Skeletal muscle satellite cell (primary cell): ENCODE measurements around the gene LIPF. TPM values are rescaled to one million over a fixed set of nuclear protein-coding genes. Genes with fewer than 3 reads are reported as not detected.
A peak's percentile ranks its signal among the peaks of the same experiment; 100 is the strongest.

ENCODE experiments used
- H3K27me3 ChIP-seq: 2 replicates; pipeline ENCODE4 v1.7.0; 2013; ENCODE audit warnings: low read length; ENCODE audit not compliant: control insufficient read depth, insufficient read depth
- H3K36me3 ChIP-seq: 2 replicates; pipeline ENCODE4 v1.7.0; 2013; ENCODE audit warnings: mild to moderate bottlenecking, control low read depth, low read length; ENCODE audit not compliant: insufficient read depth
- H3K4me1 ChIP-seq: 2 replicates; pipeline ENCODE4 v1.7.0; 2013; ENCODE audit warnings: low read length; ENCODE audit not compliant: control insufficient read depth, insufficient read depth
- H3K4me2 ChIP-seq: 2 replicates; pipeline ENCODE4 v1.7.0; 2013; ENCODE audit warnings: mild to moderate bottlenecking, low read length
- H3K4me3 ChIP-seq: 2 replicates; pipeline ENCODE4 v1.7.0; 2013; ENCODE audit warnings: low read length
- H3K9ac ChIP-seq: 2 replicates; pipeline ENCODE4 v1.7.0; 2013; ENCODE audit warnings: mild to moderate bottlenecking, low read depth, low read length, moderate library complexity
- H3K9me3 ChIP-seq: replicated peaks from 2 replicates; pipeline ENCODE4 v1.7.0; 2013; ENCODE audit warnings: mild to moderate bottlenecking, control low read depth, low read length
- total RNA-seq: library from RNA; depleted of rRNA; stranded (reverse); fragments of >200 nt; gene quantifications from 2 replicates; pipeline ENCODE4 v1.2.3, GENCODE V29; 2012; rRNA removed

Gene LIPF
- total RNA-seq = not detected in 2 replicates

GRCh38 chr10:88664142-88664541, at the start of gene LIPF:
Gene LIPF (plus strand): TSS chr10:88664442. CDS start chr10:88667298, 2,856 bp downstream.
- Histone ChIP-seq H3K4me3 (no peak within 1 kb of the TSS), H3K4me2 (no peak within 1 kb of the TSS), H3K4me1 (peaks cover 21% of the 10 kb centered on the region), H3K9me3 (no peaks in the 10 kb centered on the region), H3K27me3 (no peaks in the 10 kb centered on the region), H3K9ac (no peak within 1 kb of the TSS), H3K36me3 (no peaks in the 10 kb centered on the region)

GRCh38 chr10:88616250-88616977, 47.8 kb upstream of the LIPF start:
- Histone ChIP-seq H3K27me3 (no peaks in the 10 kb centered on the region), H3K36me3 (no peaks in the 10 kb centered on the region), H3K4me2 (no peak overlapping the region), H3K4me3 (no peak overlapping the region), H3K9me3 (no peaks in the 10 kb centered on the region), H3K4me1 (no peaks in the 10 kb centered on the region), H3K9ac (no peak overlapping the region)

DNA sequence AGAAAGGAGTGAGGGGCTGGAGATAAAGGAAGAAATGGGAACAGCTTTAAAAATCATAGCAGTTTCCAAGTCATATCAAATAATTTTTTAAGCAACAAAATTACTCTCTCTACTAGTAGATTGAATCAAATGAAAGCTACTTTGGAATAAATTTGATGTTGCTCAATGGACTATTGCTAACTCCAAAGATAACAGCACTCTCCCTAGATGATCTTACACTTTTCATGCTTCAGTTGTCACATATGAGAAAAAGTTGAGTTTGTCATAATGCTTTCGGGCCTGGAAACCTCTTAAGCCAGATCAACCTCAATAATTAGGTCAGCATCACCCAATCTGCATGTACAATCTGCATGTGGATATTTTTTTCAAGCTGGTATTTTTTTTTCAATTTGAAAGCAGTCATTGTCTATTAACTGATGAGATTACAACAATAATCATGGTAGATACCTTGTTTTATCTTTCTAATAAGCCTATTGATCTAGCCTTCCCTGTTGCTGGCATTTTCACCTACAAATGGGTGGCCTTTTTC, 46.4 kb upstream of the LIPF start:
- Histone ChIP-seq H3K4me3 (no peak overlapping the region), H3K4me2 (no peak overlapping the region), H3K36me3 (no peaks in the 10 kb centered on the region), H3K9me3 (no peaks in the 10 kb centered on the region), H3K4me1 (no peaks in the 10 kb centered on the region), H3K9ac (no peak overlapping the region), H3K27me3 (no peaks in the 10 kb centered on the region)

GRCh38 chr10:88618496-88618895, 45.7 kb upstream of the LIPF start:
- Histone ChIP-seq H3K9ac (no peak overlapping the region), H3K4me2 (no peak overlapping the region), H3K4me1 (no peaks in the 10 kb centered on the region), H3K27me3 (no peaks in the 10 kb centered on the region), H3K4me3 (no peak overlapping the region), H3K36me3 (no peaks in the 10 kb centered on the region), H3K9me3 (no peaks in the 10 kb centered on the region)

DNA sequence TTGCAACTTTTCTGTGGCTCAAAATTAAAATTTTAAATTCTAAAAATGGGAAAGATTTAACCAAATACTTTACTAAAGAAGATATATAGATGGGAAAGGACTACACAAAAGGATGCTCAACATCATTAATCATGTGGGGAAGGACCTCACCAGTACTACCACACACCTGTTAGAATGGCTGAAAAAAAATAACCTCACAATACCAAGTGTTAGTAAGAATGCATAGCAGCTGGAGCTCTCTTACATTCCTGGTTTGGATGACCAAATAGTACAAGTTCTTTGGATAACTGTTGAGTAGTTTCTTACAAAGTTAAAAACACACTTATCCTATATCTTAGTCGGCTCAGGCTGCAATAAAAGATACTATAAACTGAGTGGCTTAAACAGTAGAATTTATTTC, 43.8 kb upstream of the LIPF start:
- H3K4me2 ChIP-seq = no peak overlapping the region
- H3K4me3 ChIP-seq = no peak overlapping the region
- H3K4me1 ChIP-seq = no peaks in the 10 kb centered on the region
- no peaks in the 10 kb centered on the region for H3K9me3 ChIP-seq
- H3K9ac ChIP-seq = no peak overlapping the region
- no peaks in the 10 kb centered on the region for H3K27me3 ChIP-seq
- H3K36me3 ChIP-seq = no peaks in the 10 kb centered on the region

DNA sequence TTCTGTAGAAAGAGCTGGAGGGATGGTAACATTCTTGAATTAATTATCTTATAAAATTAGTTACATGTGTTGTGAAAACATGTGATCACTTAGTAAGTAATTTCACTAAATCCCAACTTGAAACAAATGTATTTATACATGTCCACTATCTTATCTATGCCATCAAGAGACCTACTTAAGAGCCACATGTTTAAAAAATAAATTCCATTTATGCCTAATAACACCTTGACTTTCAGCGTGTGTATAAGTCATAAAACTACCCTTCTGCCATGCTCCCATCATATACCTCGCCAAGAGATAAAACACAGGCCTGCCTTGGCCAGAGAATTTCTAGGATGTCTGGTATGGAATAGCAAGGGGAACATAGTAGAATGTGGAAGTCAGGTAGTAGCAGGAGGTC, 40.4 kb upstream of the LIPF start:
- H3K9me3 ChIP-seq = no peaks in the 10 kb centered on the region
- H3K27me3 ChIP-seq = no peaks in the 10 kb centered on the region
- no peak overlapping the region for H3K4me2 ChIP-seq
- no peak overlapping the region for H3K4me3 ChIP-seq
- H3K9ac ChIP-seq = no peak overlapping the region
- no peaks in the 10 kb centered on the region for H3K36me3 ChIP-seq
- H3K4me1 ChIP-seq = no peaks in the 10 kb centered on the region

- H3K9ac ChIP-seq = no peak overlapping the region
- no peaks in the 10 kb centered on the region for H3K9me3 ChIP-seq
- no peaks in the 10 kb centered on the region for H3K27me3 ChIP-seq
- H3K4me3 ChIP-seq = no peak overlapping the region
- H3K4me1 ChIP-seq = no peaks in the 10 kb centered on the region
- H3K36me3 ChIP-seq = no peaks in the 10 kb centered on the region
- no peak overlapping the region for H3K4me2 ChIP-seq
Measured at GRCh38 chr10:88624840-88625239, 39.4 kb upstream of the LIPF start.

DNA sequence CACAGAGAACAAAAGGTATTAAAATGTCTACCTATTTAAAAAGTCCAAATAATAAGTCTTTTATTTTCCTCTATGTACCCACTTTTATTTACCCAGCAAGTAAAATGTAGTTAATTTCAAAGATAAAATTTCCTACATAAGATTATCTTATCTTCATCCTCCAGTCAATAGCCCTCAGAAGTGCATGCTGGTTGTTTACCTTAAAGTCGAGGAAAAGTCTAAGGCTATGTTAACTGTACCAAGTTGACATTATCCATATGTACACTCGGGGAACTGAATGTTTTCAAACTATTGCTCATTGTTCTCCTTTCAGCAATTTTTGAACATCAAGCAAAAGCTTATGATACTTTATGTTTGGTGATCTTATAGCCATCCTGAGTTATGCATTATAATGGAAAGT, 24.1 kb upstream of the LIPF start:
- H3K4me1 ChIP-seq = peaks cover 17% of the 10 kb centered on the region
- no peaks in the 10 kb centered on the region for H3K36me3 ChIP-seq
- no peaks in the 10 kb centered on the region for H3K9me3 ChIP-seq
- no peaks in the 10 kb centered on the region for H3K27me3 ChIP-seq
- H3K4me3 ChIP-seq = no peak overlapping the region
- H3K9ac ChIP-seq = no peak overlapping the region
- no peak overlapping the region for H3K4me2 ChIP-seq

GRCh38 chr10:88642209-88642608, 22.0 kb upstream of the LIPF start:
- Histone ChIP-seq H3K27me3 (no peaks in the 10 kb centered on the region), H3K9me3 (no peaks in the 10 kb centered on the region), H3K36me3 (no peaks in the 10 kb centered on the region), H3K4me1 (peaks cover 17% of the 10 kb centered on the region), H3K9ac (no peak overlapping the region), H3K4me3 (no peak overlapping the region), H3K4me2 (no peak overlapping the region)

DNA sequence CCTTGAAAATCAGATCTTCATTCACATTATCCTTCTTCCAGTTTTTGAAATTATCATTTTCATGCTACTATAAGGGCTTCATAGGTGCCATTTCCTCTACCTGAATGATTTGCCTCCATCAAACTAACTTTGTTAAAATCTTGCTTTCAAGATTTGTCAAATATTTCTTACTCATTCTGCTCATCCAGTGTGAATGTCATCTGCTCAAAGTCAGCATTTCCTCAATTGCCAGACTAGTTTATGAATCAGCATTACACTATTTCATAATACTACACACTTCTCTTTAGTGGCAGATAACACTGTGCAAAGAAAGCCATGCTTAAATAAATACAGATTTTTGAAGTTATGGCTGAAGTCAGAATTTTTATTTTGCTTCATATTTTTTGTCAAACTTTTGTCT, 21.3 kb upstream of the LIPF start:
- H3K4me2 ChIP-seq = no peak overlapping the region
- no peaks in the 10 kb centered on the region for H3K27me3 ChIP-seq
- H3K4me1 ChIP-seq = peaks cover 17% of the 10 kb centered on the region
- H3K36me3 ChIP-seq = no peaks in the 10 kb centered on the region
- no peak overlapping the region for H3K9ac ChIP-seq
- H3K9me3 ChIP-seq = no peaks in the 10 kb centered on the region
- H3K4me3 ChIP-seq = no peak overlapping the region

DNA sequence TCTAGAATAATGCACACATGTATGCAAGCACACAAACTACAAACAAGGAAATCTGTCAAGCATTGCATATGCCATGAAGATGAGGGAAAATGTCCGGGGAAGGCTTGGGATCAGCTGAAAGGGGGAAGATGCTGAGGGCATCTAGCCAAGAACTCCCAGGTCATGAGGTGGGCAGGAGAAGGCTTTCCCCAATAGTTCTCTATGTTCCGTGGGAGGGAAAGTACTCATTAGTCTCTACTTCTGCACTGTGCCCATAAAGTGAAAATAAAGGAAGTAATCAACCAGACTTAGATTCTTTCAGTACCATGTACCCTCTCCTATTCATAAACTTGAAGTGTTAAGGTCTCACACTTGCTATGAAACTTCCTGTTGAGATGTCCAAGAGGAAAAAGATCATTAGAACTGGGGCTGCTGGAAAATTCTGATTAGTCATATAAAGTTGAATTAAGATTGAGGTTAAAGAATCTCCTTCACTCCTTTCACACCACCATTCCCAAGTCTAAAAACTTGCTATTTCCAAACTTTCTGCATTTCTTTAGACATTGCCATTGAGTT, 17.1 kb upstream of the LIPF start:
- Histone ChIP-seq H3K4me1 (peaks cover 32% of the 10 kb centered on the region), H3K9me3 (no peaks in the 10 kb centered on the region), H3K36me3 (no peaks in the 10 kb centered on the region), H3K9ac (no peak overlapping the region), H3K27me3 (no peaks in the 10 kb centered on the region), H3K4me3 (no peak overlapping the region), H3K4me2 (no peak overlapping the region)

GRCh38 chr10:88651101-88651551, 13.1 kb upstream of the LIPF start:
- H3K36me3 ChIP-seq = no peaks in the 10 kb centered on the region
- peak overlapping the region; percentile 49 for H3K4me2 ChIP-seq
- H3K9ac ChIP-seq = peak overlapping the region; percentile 26
- peaks cover 30% of the 10 kb centered on the region for H3K4me1 ChIP-seq
- no peaks in the 10 kb centered on the region for H3K27me3 ChIP-seq
- H3K9me3 ChIP-seq = no peaks in the 10 kb centered on the region
- H3K4me3 ChIP-seq = no peak overlapping the region
